Activated B cell treated with CpG ODN at 0.5 μM for 24 hours (primary cell): ENCODE data around the gene ZNF100. TPM values are rescaled to one million over a fixed set of nuclear protein-coding genes. Genes with fewer than 3 reads are reported as not detected.
"Not testable (repeated sequence)": the region's sequence is repeated elsewhere in the genome, so short reads cannot be mapped to it uniquely, and the experiment has no call there.

Experiments used
- ATAC-seq: fragments of 200-7000 bp; cut with Tn5 transposase; one replicate; pipeline ENCODE4 v1.10.0; 2021; ENCODE audit warnings: low read depth, mild to moderate bottlenecking, moderate library complexity
- CTCF ChIA-PET: fragments of 350-600 bp; sonication (Branson Sonifier 250); formaldehyde crosslinking; loops from one replicate; lab custom pipeline; 2021; ENCODE audit warnings: antibody characterized with exemption; lab: Charles Lee
- POLR2A ChIA-PET: fragments of 350-600 bp; sonication (Branson Sonifier 250); formaldehyde crosslinking; loops from one replicate; lab custom pipeline; 2021; ENCODE audit warnings: antibody characterized with exemption; lab: Charles Lee
- DNase-seq: peaks from one replicate; pipeline ENCODE4 v3.0.0; 2022
- H3K27ac Mint-ChIP-seq: one replicate; pipeline ENCODE4 v1.8.0; 2020; ENCODE audit warnings: mixed read lengths
- H3K27me3 Mint-ChIP-seq: one replicate; pipeline ENCODE4 v1.8.0; 2021; ENCODE audit warnings: mixed read lengths
- H3K36me3 Mint-ChIP-seq: one replicate; pipeline ENCODE4 v1.8.0; 2021; ENCODE audit warnings: low read depth, mixed read lengths
- H3K4me1 Mint-ChIP-seq: one replicate; pipeline ENCODE4 v1.8.0; 2021; ENCODE audit warnings: mixed read lengths
- H3K4me3 Mint-ChIP-seq: one replicate; pipeline ENCODE4 v1.8.0; 2020; ENCODE audit warnings: mild to moderate bottlenecking, mixed read lengths
- H3K9me3 Mint-ChIP-seq: one replicate; pipeline ENCODE4 v1.8.0; 2020; ENCODE audit warnings: mixed read lengths
- intact Hi-C: fragments of 100-400 bp; cut with micrococcal nuclease; formaldehyde crosslinking; loops from one replicate; pipeline ENCODE4 v1.15.1; 2024
- total RNA-seq: library from RNA; stranded (reverse); gene quantifications from 2 replicates; pipeline ENCODE4 v1.2.3, GENCODE V29; 2022
- TF ChIP-seq, protein P1 (sequence below): fragments of 200-600 bp; IDR thresholded peaks from one replicate; pipeline ENCODE4 v1.8.0; 2022; ENCODE audit warnings: antibody characterized with exemption, mild to moderate bottlenecking

ZNF100 gene
- total RNA-seq, result 21.1 and 22.4 TPM in 2 replicates

DNA sequence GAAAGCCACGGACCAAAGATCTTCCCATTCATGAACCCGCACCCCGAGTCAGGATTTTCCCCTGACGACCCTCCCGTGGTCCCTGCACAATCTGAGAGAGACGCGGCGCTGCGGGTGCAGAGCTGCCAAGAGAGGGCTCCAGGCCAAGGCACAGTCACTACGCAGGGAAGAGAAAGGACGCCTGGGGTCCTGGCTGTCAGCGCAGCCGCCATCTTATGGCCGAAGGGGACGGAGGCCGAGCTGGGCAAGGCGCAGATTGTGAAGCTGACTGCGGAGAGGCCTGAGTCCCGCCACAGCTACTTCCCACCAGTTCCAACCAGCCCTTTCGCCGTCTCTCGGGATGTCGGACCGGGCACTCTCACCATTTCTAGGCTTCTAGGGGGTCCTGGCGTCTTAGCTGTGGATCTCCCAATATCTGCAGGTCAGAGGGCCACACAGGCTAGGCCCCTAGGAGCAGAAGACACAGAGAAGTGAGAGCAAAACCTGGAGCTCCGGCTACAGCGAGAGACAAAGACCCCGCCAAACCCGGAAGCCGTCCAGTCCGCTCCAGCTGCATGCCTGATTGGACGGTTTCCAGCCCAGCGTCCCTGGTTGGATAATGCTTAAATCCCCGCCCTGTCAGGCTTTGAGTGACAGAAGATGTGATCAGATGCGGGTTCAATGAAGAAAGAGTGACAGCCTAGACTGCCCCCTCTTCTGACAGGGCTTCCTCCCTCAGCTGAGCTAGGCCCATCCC is at the start of gene ZNF100:
TSS of gene ZNF100 (minus strand) at position 515 of the 736 bp plus-strand sequence. CDS start at position 365, 150 bp downstream.
- H3K4me1 Mint-ChIP-seq, result peaks cover 18% of the 10 kb centered on the region

DNA sequence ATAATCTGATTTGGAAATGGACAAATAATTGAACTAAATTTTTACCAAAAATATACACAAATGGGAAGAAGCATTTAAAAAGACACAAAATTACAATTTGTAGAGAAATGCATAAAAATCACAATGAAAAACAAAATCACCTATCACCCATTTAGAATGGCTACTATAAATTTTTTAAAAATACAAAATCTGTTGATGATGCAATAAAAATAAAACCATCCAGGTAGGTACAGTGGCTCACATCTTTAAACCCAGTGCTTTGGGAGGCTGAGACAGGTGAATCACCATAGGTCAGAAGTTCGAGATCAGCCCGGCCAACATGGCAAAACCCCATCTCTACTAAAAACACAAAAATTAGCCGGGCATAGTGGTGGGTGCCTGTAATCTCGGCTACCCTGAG is 45.1 kb upstream of the ZNF100 start:
- intact Hi-C loops, result no loop called here
- Mint-ChIP-seq H3K27ac (no peak overlapping the region), H3K4me3 (no peak overlapping the region)

More for the DNA sequence above, at the start of gene ZNF100:
- Mint-ChIP-seq H3K4me3 (peak within 1 kb of the TSS; percentile 95), H3K27me3 (no peaks in the 10 kb centered on the region), H3K9me3 (no peaks in the 10 kb centered on the region), H3K27ac (peak within 1 kb of the TSS; percentile 88), H3K36me3 (peaks cover 27% of the 10 kb centered on the region)
- ChIA-PET CTCF (interaction anchor here (1.0 kb wide), 1 partner anchor 85 kb away, joined by 3 read pairs; no protein-coding TSS in a partner anchor), POLR2A (interaction anchor here (0.6 to 3.5 kb wide), 15 partner anchors 57 to 1901 kb away, joined by 3 to 44 read pairs (median 4); partner anchors contain the start of genes ZNF253, ZNF257, ZNF429 and ZNF43)
- TF ChIP-seq, protein P1, sequence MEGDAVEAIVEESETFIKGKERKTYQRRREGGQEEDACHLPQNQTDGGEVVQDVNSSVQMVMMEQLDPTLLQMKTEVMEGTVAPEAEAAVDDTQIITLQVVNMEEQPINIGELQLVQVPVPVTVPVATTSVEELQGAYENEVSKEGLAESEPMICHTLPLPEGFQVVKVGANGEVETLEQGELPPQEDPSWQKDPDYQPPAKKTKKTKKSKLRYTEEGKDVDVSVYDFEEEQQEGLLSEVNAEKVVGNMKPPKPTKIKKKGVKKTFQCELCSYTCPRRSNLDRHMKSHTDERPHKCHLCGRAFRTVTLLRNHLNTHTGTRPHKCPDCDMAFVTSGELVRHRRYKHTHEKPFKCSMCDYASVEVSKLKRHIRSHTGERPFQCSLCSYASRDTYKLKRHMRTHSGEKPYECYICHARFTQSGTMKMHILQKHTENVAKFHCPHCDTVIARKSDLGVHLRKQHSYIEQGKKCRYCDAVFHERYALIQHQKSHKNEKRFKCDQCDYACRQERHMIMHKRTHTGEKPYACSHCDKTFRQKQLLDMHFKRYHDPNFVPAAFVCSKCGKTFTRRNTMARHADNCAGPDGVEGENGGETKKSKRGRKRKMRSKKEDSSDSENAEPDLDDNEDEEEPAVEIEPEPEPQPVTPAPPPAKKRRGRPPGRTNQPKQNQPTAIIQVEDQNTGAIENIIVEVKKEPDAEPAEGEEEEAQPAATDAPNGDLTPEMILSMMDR, result no peak
- DNase-seq, result peak; percentile 70
- intact Hi-C loops, result loop anchor here (1.0 to 10.0 kb wide), 10 partner anchors 69 to 1918 kb away; partner anchors contain the start of genes ZNF429, ZNF43, ZNF431 and ZNF675
- peak; percentile 98 for ATAC-seq

DNA sequence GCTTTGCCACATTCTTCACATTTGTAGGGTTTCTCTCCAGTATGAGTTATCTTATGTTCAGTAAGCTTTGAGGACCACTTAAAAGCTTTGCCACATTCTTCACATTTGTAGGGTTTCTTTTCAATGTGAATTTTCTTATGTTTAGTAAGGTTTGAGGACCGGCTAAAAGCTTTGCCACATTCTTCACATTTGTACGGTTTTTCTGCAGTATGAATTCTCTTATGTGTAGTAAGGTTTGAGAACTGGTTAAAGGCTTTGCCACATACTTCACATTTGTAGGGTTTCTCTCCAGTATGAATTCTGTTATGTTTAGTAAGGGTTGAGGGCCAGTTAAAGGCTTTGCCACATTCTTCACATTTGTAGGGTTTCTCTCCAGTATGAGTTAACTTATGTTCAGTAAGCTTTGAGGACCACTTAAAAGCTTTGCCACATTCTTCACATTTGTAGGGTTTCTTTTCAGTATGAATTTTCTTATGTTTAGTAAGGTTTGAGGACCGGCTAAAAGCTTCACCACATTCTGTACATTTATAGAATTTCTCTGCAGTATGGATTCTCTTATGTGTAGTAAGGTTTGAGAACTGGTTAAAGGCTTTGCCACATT is 41.1 kb upstream of the ZNF100 start:
- H3K27me3 Mint-ChIP-seq, POLR2A ChIA-PET, CTCF ChIA-PET, intact Hi-C loops, H3K27ac Mint-ChIP-seq, ATAC-seq, H3K4me3 Mint-ChIP-seq, H3K4me1 Mint-ChIP-seq, DNase-seq: not testable (repeated sequence)
- Mint-ChIP-seq H3K9me3 (peaks cover 33% of the 10 kb centered on the region), H3K36me3 (peaks cover 58% of the 10 kb centered on the region)

More for the DNA sequence above, 45.1 kb upstream of the ZNF100 start:
- ChIA-PET CTCF (no interaction called here), POLR2A (no interaction called here)
- Mint-ChIP-seq H3K9me3 (peaks cover 33% of the 10 kb centered on the region), H3K27me3 (no peaks in the 10 kb centered on the region), H3K4me1 (no peaks in the 10 kb centered on the region), H3K36me3 (peaks cover 90% of the 10 kb centered on the region)
- TF ChIP-seq, protein P1, result no peak
- DNase-seq, result no peak
- no peak for ATAC-seq

DNA sequence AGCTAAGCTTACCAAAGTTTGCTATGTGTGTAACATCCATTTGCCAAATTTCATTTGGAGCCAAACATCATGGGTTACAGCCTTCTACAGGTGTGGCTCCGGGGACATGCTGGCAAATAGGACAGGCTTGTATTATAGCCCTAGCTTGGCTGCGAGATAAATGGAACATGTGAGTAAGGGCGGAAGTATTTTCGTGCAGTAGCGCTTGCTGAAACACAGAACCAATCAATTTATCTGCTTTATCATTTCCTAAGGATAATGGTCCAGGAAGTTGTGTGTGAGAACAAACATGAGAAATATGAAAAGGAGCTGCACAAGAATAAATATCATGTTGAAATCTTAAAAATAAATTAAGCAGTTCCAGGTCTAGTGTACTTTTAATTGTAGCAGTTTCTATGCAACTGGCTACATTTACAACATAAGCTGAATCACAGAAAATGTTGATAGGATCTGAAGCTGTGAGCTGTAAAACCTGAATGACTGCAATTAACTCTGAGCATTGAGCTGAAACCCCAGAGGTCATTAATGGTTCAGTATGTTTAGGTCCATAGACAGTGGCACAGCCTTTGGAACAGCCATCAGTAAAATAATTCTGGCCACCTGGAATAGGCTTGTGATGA is 22.2 kb upstream of the ZNF100 start:
- Mint-ChIP-seq H3K9me3 (peaks cover 9% of the 10 kb centered on the region), H3K27ac (no peak overlapping the region), H3K27me3 (no peaks in the 10 kb centered on the region), H3K4me3 (no peak overlapping the region), H3K36me3 (no peaks in the 10 kb centered on the region), H3K4me1 (no peaks in the 10 kb centered on the region)
- ATAC-seq, result no peak
- DNase-seq, result no peak
- ChIA-PET POLR2A (no interaction called here), CTCF (no interaction called here)
- TF ChIP-seq, protein P1, result no peak
- intact Hi-C loops, result no loop called here

DNA sequence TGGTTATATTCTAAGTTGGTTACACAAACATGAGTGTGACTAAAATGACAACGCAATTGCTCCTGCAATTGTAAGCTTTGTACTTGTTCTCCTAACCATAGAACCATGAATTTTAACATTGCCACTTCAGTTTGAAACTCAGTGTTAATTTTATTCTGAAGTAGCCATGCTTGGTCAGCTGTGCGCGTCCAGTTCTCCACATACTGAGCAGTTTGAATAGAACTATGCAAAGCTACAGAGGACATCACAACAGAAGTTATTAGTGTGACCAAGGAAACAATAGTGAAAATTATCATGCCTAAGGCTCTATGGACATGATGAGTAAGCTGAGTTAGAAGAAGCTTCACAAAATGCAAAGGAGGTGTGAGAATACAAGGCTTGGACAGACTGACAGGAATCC is 19.6 kb upstream of the ZNF100 start:
- Mint-ChIP-seq H3K27me3 (no peaks in the 10 kb centered on the region), H3K4me3 (no peak overlapping the region), H3K36me3 (no peaks in the 10 kb centered on the region), H3K9me3 (peaks cover 7% of the 10 kb centered on the region), H3K27ac (no peak overlapping the region), H3K4me1 (no peaks in the 10 kb centered on the region)
- TF ChIP-seq, protein P1, result no peak
- ATAC-seq (no peak), DNase-seq (no peak)
- CTCF ChIA-PET, result no interaction called here
- intact Hi-C loops, result no loop called here
- POLR2A ChIA-PET, result no interaction called here

DNA sequence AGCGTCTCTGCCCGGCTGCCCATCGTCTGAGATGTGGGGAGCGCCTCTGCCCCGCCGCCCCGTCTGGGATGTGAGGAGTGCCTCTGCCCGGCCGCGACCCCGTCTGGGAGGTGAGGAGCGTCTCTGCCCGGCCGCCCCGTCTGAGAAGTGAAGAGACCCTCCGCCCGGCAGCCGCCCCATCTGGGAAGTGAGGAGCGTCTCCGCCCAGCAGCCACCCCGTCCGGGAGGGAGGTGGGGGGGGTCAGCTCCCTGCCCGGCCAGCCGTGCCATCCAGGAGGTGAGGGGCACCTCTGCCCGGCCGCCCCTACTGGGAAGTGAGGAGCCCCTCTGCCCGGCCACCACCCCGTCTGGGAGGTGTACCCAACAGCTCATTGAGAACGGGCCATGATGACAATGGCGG is 8.4 kb upstream of the ZNF100 start:
- DNase-seq, CTCF ChIA-PET, H3K9me3 Mint-ChIP-seq, H3K27me3 Mint-ChIP-seq, POLR2A ChIA-PET, H3K4me1 Mint-ChIP-seq, H3K27ac Mint-ChIP-seq, H3K4me3 Mint-ChIP-seq, H3K36me3 Mint-ChIP-seq, intact Hi-C loops, ATAC-seq: not testable (repeated sequence)

DNA sequence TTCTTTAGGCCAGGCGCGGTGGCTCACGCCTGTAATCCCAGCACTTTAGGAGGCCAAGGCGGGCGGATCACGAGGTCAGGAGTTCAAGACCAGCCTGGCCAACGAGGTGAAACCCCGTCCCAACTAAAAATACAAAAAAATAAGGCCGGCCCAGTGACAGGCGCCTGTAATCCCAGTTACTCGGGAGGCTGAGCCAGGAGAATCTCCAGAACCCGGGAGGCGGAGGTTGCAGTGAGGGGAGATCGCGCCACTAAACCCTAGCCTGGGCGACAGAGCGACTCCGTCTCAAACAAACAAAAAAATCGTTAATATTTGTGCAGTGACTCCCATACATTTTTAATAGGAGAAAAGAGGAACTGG is 694 bp downstream of the ZNF100 start:
- POLR2A ChIA-PET, result interaction anchor here (1.0 to 3.5 kb wide), 7 partner anchors 69 to 1901 kb away, joined by 4 to 44 read pairs (median 5); partner anchors contain the start of genes ZNF253, ZNF429, ZNF43 and ZNF66
- Mint-ChIP-seq H3K27ac (peak overlapping the region; percentile 88), H3K4me3 (peak overlapping the region; percentile 95), H3K4me1 (peaks cover 18% of the 10 kb centered on the region), H3K36me3 (peaks cover 33% of the 10 kb centered on the region)
- CTCF ChIA-PET, H3K27me3 Mint-ChIP-seq, ATAC-seq, H3K9me3 Mint-ChIP-seq, DNase-seq: not testable (repeated sequence)
- intact Hi-C loops, result loop anchor here (1.0 to 10.0 kb wide), 10 partner anchors 70 to 1918 kb away; partner anchors contain the start of genes ZNF429, ZNF43, ZNF431 and ZNF675
